Islet of Langerhans (tissue), 1 donor: ENCODE data around the gene SOX10.

Experiments used
- FAIRE-seq: peaks from one replicate; lab custom pipeline; 2011; peaks lifted over from hg19 to GRCh38; lab: Jason Lieb, UNC

The SOX10 gene

DNA sequence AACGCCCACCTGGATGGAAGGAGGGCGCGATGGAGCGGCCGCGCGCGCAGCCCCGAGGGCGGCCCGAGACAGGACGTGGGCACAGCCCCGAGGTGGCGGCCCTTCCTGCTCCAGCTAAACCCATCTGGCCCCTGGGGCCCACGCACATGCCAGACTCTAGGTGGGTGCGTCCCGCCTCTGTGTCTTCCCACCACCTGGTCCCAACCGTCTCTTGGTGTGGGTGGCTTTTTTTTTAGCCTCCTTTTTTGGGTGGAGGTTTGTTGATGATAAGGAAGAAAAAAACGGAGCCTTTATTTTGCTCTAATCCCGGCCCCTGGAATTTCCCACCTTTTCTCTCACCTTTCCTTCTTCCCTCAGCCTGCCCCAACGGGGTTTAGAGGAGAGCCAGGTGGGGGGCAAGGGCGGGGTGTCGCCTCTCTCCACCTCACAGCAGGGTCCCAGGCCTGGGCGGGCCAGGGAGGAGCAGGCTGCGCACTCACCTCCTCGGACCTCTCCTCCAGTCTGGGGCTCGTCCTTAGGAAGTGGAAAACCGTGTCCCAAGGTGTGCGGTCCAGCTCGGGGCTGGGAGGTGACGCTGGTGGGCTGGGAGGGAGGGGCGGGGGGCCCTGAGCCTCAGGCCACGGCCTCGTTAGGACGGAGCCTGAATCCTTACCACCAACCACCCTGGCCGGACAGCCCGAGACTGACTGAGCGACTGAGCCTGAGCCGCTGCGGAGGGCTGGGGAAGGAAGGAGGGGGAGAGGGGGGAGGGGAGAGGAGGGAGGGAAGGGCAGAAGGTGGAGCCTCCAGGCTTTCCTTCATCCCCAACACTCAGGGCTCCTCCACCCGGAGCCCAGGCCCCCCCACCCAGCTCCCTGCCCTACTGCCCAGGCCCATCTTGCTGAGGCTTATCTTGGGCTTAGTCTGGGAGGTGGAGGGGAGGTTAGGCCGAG, at the start of gene SOX10:
Gene SOX10, minus strand, starts transcription at position 696 of the 932 bp plus-strand sequence. CDS start 771 bp downstream, outside the sequence.
- no peak for FAIRE-seq

DNA sequence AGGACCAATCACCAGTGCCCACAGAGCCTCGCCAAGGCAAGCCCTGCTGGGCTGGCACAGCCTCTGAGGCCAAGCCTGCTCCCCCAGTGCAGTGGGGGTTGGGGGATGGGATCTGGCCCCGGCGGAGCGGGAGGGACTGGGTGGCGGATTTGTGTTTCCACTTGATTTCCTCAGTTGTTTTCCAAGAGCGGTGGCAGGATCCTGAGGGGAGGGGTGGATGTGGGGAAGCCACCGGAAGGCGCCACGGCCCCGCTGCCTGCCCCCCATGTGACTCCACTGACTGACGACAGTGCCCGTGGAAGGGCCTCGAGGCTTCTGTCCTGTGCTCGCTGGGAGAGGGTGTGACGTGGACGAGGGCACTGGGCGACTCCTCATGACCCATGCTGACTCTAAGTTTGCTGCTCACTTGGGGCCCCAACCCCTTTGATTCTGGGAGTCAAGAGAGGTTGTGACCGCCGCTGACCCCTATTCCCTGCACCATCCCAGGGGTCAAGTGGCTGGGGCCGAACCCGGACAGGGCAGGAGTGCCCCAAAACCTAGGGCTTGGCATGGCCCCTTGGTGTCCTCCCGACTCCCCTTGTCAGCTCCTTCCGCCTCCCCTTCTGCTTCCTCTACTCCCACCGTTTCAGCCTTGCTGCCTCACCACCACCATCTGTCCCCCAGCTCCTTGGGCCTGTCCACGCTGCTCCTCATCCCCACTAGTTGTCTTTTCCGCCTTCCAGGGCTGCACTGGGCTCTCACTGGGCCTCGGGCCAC, 49.3 kb upstream of the SOX10 start:
- no peak for FAIRE-seq

DNA sequence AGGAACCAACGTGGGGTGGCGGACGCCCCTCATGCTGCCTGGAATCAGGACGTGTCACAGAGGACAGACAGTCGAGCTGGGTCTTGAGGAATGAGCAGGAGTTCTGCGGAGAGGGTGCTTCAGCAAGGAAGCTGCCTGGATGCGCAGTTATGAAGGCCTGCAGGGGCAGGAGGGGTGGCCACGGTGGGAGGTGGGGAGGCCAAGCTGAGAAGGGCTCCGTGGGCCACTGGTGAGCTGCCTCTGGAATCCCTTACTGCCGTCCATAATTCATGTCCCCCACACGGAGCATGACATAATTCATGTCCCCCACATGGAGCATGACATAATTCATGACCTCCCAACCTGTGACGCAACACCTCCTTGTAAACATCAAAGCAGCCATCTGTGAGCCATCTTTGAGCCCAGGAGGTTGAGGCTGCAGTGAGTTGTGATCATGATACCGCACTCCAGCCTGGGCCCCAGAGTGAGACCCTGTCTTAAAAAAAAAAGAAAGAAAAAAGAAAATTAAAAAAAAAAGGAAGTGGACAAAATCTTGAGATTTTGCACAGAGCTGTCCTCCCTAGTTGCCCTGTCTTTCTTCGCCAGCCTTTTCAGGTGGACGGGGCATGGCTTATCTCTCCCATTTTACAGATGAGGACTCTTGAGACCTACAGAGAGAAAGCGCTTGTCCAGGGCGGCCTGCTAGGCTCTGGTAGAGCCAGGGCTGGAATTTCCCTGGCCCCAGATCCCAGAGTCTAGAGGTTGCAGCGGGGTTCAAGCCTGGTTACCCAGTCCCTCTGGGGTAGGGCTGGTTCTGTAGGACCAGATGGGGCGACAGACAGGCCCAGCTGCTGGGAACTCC, 48.5 kb upstream of the SOX10 start:
- no peak for FAIRE-seq

DNA sequence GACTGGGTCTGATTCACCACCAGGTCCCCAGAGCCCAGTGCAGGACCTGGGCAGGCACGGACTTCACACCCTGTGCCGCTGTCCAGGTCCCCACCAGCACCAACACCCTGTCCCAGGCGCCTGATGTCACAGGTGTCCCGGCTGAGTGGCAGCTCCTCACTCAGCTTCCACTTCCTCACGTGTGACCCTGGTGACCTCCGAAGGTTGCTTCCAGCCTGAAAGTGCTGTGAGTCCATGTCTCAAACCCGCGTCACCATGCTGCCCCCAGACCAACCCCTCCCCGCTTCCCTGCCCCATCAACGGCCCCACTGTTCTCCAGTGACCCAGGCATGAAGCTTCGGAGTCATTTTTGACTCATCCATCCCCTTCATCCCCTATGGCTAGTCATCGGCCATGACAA, 47.1 kb upstream of the SOX10 start:
- no peak for FAIRE-seq

DNA sequence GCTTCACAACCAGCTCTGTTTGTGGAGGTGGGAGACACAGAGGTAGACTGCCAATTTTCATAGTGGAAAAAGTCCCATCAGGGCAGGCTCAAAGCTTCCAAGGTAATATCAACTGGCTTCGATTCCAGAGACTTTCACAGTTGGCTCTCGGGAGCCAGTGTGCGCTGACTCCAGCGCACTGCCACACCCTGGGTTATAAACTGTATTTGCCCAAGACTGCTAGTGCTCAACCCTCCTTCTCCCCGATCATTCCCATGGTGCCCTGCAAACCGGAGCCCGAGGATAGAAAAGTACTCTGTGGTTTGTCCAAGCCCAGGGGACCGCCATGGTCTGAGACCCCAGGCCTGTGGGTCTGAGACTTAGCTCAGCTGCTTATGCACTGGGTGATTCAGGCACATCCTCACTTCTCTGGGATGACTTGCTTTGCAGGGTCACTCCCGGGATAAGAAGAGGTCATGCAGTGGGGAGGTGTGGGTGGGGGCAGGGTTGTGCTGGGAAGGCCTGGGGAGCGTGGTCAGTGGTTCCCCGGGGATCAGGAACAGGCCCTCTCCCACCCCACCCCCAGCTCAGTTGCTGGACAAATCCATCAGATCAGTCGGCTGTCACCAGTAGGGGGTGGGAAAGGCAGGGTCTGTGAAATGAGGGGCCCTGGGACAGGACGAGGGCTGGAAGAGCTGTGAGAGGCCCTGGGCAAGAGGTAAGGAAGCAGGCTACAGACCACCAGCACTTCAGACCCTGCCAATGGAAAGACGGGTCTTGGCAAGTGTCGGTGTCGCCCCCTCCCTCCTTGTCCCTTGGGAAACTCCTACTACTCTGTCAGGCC, 46.2 kb upstream of the SOX10 start:
- FAIRE-seq: no peak

DNA sequence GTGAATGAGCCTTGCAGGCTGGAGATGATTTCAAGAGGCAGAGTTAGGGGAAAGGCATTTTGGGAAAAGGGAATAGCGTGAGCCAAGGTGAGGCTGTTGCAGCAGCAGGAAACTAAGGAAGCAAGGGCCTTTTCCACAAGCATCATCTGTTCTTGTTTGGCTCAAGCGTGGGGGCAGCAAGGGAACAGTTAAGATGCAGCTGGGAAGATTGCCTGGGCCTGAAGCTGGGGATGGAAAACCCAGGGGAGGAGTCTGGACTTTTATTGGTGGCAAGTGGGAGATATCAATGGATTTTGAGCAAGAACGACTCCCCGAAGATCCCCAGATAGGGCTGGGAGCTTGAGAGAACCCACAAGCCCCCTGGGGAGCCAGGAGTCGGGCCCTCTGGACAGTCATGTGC, 45.5 kb upstream of the SOX10 start:
- no peak for FAIRE-seq

DNA sequence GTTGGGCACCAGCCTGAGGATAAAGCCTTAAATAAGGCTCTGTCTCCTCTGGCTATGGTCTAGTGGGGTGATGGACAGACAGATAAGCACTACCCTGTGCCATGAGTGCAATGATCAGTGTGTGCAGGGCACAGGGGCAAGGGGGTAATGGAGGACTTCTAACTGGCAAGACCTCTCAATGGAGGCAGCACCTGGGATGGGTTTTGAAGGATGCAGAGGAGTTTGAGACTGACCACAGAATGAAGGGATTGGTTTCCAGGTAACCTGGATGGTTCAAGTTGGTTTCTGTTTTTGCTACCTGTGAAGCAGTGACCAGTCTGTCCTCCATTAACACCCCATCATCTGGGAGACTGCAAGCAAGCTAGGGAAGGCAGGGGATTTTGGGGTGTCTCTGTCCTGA, 45.0 kb upstream of the SOX10 start:
- FAIRE-seq: no peak

DNA sequence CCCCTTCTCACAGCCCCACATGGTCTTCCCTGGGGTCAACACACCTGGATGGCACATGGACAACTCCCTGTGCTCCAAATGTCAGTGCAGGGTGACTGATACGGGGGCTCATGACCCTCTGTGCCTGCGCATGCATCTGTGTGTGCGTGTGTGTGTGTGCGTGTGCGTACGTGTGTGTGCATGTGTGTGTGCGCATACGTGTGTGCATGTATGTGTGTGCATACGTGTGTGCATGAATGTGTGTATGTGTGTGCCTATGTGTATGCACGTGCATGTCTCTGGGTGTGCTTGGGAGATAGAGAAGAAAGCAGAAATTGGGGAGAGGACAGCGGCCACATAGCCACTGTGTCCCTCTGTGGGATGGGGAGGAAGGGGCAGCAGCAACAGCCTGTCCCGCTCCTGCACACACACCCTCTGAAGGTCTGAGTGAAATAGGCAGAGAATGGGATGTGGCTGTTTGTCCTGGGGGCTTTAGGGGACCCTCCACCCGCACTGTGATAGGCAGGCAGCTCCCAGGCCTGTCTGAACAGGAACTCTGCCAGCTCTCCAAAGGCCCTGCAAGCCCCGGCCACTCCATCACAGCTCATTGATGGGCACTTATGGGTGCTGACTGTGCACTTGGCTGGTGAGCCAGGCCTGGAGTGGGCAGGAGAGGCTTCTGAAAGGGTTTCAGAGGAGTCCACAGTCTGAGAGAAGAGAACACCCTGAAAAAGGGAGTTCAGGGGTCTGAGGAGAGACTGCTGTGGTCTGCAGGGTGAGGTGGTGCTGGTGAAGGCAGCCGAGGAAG, 44.2 kb upstream of the SOX10 start:
- FAIRE-seq: no peak

DNA sequence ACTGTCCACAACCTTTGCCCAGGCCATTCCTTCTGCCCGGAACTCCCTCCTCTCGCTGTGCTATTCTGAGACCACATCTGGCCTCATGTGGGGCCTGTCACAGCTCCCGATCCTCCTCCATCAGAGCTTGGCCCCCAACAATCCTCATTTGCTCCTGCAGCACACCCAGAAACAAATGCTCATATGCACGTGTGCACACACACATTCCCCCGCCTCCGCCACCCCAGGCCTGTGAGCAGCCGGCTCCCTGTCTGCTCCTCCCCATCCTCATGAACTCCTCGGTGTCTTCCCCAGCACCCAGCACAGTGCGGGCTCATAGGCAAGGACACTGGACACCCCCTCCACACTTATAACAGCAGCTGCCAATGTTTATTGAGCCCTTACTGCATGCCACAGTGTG, 43.1 kb upstream of the SOX10 start:
- no peak for FAIRE-seq

DNA sequence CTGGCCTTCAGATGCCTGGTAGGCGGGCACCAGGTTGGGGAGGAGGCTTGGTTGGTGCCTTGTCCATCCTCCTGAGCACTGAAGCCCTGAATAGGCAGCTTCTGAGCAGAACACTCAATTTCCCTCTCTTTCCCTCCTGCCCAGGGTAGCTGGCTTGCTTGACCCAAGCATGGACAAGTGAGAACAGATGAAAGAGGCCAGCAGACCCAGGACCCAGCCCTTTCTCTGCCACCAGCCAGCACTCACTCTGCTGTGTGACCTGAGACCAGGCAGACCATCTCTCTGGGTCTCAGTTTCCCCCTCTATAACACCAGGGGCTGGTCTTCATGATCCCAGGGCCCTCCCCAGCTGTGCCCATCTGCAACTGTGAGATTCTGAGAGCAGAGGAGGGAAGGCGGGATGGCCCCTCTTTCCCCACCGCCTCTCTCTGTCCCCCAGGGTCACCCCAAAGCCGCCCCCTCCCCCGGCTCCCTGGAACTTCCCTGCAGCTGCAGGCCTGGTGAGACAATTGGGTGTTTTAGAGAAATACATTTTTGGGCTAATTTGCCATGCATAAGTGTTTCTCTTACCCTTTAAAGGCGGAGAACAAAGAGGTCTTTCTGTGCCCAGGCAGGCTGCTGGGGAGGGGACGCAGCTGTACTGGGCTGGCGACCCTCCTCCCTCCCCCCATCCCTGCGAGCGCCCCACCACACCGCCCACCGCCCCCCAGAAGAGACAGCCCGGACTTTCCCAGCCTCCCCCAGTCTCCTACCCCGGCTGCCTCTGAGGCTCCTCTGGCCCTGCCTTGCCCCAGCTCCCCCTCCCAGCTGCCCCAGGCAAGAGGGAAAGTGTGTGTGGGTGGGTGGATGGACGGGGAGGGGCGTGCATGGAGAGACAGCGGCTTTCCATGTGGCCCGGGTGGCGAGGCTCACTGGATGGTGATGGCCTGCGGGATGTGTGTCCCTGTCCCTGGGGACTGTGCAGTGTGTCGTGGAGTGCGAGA, 42.1 kb upstream of the SOX10 start:
- FAIRE-seq: no peak

DNA sequence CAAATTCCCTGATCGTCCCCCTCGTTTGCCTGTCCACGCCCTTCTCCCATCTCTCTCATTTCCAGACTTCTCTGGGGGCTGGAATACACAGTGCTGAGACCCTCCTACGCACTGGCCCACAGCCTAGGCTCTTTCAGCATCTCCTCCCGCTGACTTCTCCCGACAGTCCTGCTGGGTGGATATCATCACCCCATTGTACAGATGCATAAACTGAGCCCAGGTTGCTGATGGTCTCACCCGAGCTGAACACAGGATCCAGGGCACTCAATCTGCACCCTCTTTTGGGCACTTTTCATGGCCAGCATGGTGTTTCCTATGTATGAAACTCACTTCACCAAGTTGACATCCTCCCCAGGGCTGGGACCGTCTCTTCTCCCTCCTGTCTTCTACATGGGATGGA, 41.2 kb upstream of the SOX10 start:
- FAIRE-seq: no peak

DNA sequence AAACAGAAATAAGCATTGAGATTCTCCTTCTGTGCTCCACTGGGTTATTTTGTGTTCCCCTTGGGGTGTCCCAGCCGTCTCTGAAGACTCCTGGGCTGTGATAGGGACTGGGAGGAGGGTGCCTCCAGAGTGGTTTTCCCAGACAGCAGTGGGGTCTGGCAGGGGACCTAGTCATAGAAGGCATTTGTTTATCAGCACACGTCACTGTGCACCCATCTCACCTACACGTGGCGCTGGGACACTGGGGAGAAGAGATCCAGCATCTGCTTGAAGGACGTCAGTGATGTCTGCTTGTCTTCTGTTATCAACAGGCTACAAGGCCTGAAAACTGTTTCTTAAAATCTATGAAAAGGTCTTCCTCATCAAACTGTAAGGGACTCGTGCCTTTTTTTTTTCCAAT, 38.7 kb upstream of the SOX10 start:
- FAIRE-seq: no peak

DNA sequence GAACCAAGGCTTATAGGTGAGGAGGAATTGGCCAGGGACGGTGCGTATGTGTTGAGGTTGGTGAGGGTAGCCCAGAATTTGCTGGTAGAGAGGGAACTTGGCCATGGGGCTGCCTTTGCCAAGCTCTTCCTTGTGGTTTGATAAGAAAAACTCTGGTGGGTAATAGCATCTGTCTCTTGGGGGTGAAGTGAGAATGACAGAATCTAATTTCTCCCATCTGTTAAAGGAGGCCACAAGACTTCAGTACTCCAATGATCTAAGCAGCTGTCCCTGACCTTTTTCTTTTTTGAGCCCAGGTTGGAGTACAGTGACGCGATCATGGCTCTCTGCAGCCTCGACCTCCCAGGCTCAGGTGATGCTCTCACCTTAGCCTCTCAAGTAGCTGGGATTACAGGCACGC, 36.9 kb upstream of the SOX10 start:
- FAIRE-seq: no peak

DNA sequence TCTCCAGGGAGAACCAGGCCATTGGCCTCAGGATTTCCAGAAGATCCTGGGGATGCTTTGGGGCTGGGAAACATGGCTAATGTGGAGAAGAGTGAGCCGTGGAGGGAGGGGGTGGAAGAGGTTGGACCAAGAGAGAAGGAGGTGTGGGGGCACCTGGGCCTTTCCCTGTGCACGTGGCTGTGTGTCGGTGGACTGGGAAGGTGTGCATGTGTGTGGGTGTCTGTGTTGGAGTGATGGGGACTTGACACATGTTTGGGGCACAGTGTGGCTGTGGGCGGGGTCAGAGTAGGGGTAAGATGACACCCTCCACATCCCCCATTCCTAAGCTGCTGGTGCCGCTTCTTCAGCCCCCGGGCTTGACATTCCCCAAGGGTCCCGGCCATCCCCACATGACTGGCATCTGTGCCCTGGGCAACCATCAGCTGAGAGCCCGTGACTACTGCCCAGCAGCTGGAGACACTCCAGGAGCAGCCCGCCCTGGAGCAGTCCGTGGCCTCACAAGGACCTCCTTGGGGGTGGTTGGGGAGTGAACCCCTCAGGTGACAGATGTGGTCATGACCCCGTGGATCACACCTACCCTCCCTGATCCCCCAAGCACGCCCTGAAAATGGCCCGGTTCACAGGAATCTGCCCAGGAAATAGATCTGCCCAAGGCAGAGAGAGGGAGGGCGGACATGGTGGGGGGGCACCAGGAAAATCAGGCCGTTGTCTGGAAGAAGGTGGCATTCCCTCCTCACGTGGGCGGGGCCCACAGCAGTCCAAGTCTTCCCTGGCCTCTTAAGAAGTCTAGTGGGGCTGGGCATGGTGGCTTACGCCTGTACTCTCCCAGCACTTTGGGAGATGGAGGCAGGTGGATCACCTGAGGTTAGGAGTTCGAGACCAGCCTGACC, 34.8 kb upstream of the SOX10 start:
- no peak for FAIRE-seq

DNA sequence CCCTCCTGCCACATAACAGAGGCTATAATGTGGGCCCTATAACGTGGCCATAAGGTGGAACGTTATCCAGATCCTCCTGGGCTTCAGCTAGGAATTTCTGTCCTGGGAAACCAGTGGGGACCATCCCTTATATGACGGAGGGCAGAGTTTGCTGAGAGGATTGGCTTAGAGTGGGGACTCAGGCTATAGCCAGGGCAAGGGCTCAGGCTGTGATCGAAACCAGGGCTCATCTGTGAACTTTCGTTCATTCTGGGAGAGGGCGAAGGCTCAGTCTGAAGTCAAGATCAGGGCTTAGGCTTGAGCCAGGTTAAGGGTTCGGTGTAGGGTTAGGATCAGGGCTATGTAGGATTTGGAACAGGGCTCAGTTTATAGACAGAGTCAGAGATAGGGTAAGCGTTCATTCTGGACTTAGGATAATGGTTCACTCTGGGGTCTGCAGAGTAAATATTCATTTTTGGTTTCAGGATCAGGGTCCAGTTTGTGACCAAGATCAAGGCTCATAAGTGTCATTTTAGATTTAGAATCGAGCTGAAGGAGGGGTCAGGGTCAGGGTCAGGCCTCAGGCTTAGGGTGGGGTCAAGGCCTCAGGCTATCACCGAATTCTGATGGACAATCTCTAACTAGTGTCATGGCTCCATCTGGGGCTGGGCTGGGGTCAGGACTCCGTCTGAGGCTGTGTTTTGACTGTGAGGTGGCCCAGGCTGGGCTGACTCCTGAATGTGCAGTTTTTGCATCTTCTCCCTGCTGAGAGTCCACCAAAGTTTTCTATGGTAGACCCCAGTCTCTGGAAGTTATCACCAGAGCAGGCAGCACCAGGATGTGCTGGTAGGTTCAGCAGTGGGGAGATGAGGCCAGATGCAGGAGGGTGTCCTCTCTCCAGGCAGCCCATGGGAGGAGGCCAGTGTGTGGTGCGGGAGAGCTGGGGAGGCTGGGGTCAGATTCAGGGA, 33.9 kb upstream of the SOX10 start:
- no peak for FAIRE-seq

DNA sequence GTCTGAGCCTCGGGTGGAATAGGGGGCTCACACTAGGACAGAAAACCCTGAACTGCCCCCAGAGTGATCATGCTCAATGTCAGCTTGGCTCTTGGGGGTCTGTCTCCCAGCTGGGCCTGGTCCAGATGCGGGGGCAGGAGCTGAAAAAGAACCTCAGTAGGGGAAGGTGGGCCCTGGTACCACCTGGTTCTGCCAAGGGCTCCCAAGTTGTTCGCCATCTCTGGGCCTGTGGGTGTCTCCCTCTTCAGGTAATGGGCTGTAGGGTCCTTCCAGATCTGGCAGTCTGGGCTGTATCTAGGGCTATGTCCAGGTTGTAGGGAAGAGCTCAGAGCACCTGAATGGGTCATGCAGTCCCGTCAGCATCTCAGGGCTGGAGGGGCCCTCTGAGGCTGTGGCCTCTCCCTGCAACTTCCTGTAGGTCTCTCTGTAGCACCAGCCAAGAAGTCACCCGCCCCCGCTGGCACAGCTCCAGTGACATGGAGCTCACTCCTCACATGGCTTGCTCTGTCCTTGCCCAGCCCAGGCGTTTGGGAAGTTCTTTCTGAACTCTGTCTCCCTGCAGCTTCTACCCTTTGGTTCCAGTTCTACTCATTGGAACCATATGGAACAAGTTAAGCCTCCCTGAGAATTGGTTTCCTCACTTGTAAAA, 33.0 kb upstream of the SOX10 start:
- FAIRE-seq: no peak
